H54 (cell line): ENCODE measurements around the gene ALG1.
"Not testable (repeated sequence)": the region's sequence is repeated elsewhere in the genome, so short reads cannot be mapped to it uniquely, and the experiment has no call there.

Source experiments
- DNase-seq: peaks from one replicate; pipeline ENCODE4 v3.0.0; 2011; ENCODE audit warnings: low spot score, mixed read lengths; ENCODE audit not compliant: insufficient read length
- FAIRE-seq: peaks from 3 replicates; lab custom pipeline; 2011; peaks lifted over from hg19 to GRCh38; lab: Jason Lieb, UNC
- POLR2A ChIP-seq: IDR thresholded peaks from 2 replicates; pipeline ENCODE4 v1.6.1; 2011; ENCODE audit warnings: low read depth, mild to moderate bottlenecking, low read length

The ALG1 gene

GRCh38 chr16:5096437-5097060 is 24.9 kb downstream of the ALG1 start:
- not testable (repeated sequence) for DNase-seq, FAIRE-seq

DNA sequence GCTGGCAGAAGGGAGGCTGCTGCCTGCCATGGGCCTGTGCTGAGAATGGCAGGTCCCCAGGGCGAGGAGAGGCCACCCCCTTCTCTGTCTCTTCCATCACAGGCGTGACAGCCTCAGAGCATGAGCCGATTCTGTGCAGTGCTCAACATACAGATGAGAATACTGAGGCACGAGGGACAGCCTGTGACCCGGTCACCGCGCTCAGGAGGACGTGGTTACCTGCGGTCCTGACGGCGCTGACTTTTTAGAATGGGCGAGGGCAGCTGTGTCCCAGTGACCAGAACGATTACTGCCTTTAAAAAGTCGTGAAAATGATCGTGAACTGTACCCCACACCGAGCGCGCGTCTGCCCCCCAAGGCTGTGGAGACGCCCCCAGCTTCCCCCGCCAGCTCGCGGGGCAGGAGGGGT is 25.4 kb downstream of the ALG1 start:
- not testable (repeated sequence) for FAIRE-seq, DNase-seq

GRCh38 chr16:5097470-5098220 is 26.0 kb downstream of the ALG1 start, which contains the start of gene EEF2KMT:
Gene EEF2KMT, minus strand, starts transcription at chr16:5097795. Its CDS starts 56 bp downstream, at chr16:5097739.
- FAIRE-seq, result peak; percentile 75
- DNase-seq, result peak; percentile 76
- TF ChIP-seq POLR2A, result peak; percentile 42; the same call in 1 of the 2 replicates

GRCh38 chr16:5098221-5099159 is 26.8 kb downstream of the ALG1 start:
- FAIRE-seq, result not testable (repeated sequence)
- peak; percentile 34 for DNase-seq

DNA sequence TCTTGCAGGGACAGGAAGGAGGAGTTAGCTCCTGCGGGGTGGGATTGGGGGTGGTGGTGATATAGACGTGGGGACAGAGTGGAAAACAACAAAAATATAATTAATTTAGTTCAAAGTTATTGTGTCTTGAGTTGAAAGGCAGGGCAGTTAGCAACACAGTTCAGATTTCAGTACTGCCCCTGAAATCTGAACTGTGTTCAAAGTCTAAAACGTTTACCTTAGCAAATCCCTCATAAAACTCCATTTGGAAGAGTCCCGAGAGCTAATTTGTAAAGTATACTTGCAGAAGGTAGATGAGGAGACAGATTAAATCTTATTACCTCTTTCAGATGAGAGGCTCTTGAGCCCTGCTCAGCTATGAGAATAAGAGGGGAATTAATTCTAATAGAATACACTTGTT is 27.5 kb downstream of the ALG1 start:
- FAIRE-seq, DNase-seq: not testable (repeated sequence)

DNA sequence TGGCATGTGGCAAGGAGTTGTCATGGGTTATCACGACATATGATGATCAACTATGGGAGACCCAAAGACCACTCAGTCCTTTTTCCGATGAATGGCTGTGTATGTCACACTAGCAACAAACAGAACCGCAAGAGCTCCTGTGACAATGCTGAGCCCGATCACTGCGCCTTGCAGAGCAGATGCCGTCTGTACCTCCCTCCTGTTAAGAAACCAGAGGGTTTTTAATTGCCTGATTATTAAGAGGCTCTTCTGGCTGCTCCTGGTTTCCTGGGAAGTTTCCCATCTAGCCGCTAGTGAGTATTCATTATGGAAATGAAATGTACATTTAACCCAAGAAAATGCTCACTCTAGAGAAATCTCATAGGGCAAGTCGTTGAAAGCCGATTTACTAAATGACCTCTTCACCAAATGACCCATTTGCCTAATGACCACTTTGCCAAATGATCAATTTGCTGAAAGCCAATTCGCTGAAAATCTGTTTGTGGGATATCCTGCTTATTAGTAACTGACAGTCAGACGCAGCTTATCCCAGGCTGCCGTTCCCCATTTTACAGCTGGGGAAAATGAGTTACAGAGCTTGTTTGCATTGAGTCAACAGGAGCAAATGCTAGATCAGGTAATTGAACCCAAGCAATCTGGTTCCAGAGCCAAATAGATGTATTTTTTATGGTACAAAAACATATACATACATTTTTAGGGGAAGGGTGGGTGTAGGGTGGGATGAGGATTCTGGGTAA is 31.8 kb downstream of the ALG1 start:
- DNase-seq, FAIRE-seq: not testable (repeated sequence)

- not testable (repeated sequence) for FAIRE-seq, DNase-seq
These were observed 33.4 kb downstream of the ALG1 start for GRCh38 chr16:5105039-5105438.

DNA sequence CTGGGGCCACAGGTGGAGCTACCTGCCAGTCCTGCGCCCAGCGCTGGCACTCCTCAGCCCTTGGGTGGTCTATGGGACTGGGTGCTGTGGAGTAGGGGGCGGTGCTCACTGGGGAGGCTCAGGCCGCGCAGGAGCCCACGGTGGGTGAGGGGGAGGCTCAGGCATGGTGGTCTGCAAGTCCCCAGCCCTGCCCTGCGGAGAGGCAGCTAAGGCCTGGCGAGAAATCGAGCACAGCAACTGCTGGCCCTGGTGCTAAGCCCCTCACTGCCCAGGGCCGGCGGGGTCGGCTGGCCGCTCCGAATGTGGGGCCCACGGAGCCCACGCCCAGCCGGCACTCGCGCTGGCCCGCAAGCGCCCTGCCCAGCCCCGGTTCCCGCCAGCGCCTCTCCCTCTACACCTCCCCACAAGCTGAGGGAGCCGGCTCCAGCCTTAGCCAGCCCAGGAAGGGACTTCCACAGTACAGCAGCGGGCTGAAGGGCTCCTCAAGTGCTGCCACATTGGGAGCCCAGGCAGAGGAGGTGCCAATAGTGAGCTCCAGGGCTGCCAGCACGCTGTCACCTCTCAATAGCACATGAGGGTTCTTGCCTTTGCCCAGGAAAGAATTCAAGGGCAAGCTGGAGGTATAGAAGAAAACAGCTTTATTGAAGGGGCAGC is 37.0 kb downstream of the ALG1 start:
- FAIRE-seq, result no peak
- no peak for DNase-seq
- no peak for TF ChIP-seq POLR2A

DNA sequence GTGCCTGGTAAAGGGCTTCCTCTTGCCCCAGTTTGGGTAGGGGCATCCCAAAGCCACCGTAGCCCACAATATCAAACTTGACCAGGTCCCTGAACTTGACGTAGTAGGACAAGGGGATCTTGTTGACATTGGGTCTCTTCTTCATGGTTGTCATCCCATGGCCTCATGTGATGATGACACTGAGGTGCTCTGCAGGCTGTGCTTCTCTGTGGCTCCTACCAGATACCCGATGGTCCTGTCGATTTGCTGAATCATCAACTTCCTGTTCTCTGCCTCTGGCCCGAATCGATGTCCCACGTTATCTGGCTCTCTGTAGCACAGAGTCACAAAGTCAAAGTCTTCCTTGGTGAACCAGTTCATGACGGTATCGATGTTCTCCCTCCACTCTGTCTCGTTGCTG is 39.3 kb downstream of the ALG1 start:
- not testable (repeated sequence) for DNase-seq, FAIRE-seq

DNA sequence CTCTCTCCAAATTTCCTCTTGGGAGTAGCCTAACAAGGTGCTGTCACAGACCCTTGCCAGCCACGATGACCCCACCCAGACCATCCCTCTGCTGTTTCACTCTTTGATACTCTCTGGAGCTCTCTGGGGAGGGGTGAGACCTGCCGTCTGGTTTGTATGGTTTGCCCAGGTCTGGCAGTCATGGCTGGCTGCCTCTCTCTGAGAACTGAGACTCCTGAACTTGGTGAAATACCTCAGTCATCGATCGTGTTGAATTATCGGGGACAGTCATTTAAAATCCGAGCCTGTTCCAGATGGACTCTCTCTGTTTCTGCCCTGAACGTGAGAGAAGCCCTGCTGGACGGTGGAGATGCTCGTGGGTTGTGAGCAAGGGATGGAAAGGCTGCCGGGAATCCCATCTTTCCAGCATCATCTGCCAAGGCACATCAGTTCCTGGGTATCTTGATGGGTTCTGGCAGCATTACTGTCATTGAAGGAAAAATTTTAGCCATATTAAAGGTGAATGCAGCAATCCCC is 45.2 kb downstream of the ALG1 start:
- not testable (repeated sequence) for DNase-seq, FAIRE-seq

GRCh38 chr16:5117300-5118087 is 45.9 kb downstream of the ALG1 start:
- not testable (repeated sequence) for DNase-seq, FAIRE-seq

GRCh38 chr16:5131467-5132004 is 59.9 kb downstream of the ALG1 start:
- not testable (repeated sequence) for DNase-seq, FAIRE-seq

DNA sequence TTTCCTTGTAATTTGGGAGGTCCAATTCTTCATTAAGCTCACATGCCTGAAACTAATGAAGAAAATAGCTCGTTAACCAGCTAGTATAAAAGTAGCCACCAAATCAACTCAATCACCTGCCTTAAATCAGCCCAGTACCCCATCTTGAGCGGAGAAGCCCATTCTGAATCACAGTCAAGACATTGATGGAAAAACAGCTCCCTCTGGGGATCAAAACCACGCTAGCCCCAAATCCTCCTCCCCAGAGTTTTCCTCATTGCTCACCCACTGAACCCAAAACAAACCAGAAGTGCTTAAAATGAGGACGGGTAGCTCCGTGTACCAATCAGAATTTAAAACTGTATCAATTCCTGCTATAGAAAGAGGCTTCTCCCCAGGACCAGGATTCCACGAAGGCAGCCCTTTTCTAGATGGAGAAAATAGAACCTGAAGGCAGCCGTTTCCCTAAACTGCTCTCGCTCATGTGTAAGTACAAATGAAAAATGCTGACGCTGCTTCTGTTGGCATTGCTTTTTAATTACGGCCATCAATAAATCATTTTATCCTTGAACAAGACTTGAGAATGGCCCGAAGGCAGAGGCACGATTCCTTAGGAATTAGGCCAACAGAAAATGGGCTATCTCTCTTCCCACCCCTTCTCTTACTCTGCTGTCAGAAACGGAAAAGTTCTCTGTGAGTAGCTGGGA is 61.4 kb downstream of the ALG1 start:
- not testable (repeated sequence) for DNase-seq, FAIRE-seq

- DNase-seq, FAIRE-seq: not testable (repeated sequence)
These were observed 63.3 kb downstream of the ALG1 start for GRCh38 chr16:5134739-5135452.
